K562 (cell line): ENCODE results near the gene PTTG1IP. TPM values are rescaled to one million over a fixed set of nuclear protein-coding genes. Genes with fewer than 3 reads are reported as not detected.

Experiments
- ATAC-seq: fragments of 200-7000 bp; cut with Tn5 transposase; 3 replicates; pipeline ENCODE4 v1.9.1; 2020; ENCODE audit warnings: moderate library complexity
- BruUV-seq: library from RNA; stranded (reverse); fragments of 400-500 nt; replicated peaks from 2 replicates; lab custom pipeline; 2021; lab: Mats Ljungman, UMichigan
- CTCF ChIA-PET: fragments of 300-600 bp; formaldehyde crosslinking; extraction: SDS; loops from one replicate; lab custom pipeline; 2021; ENCODE audit warnings: low intra/inter-chr PET ratio; lab: Yijun Ruan, JAX
- POLR2A ChIA-PET: fragments of 300-600, 350-650 bp; sonication (Branson Sonifier 250); formaldehyde crosslinking; extraction: SDS; loops from one replicate; lab custom pipeline; 2021; ENCODE audit warnings: antibody characterized with exemption, inconsistent platforms; lab: Yijun Ruan, JAX
- DNase-seq, 4 experiments: peaks; one replicate each; pipeline versions ENCODE4 v3.0.0 to v3.0.0-alpha.2; 2011 to 2018; ENCODE audit warnings: low spot score in 3 of 4, mixed read lengths in 3 of 4; ENCODE audit errors: extremely low read depth in 1 of 4
- FAIRE-seq: peaks from 2 replicates; lab custom pipeline; 2011; peaks lifted over from hg19 to GRCh38; lab: Jason Lieb, UNC
- H2AFZ ChIP-seq: 2 replicates; pipeline ENCODE4 v1.6.0; 2011; ENCODE audit warnings: low read depth, low read length, control low read depth, inconsistent platforms
- H3K27ac ChIP-seq: fragments of 200-600 bp; 3 replicates; pipeline ENCODE4 v1.8.0; 2011; ENCODE audit warnings: low read depth, mild to moderate bottlenecking, control low read depth, inconsistent platforms, low read length, moderate library complexity, mixed read lengths; ENCODE audit errors: extremely low read depth
- H3K27me3 ChIP-seq, 2 experiments: fragments of 300-600 bp in 1 of 2; 2 replicates in 1 of 2; 3 replicates in 1 of 2; pipeline versions ENCODE4 v1.6.0 to v1.8.0; 2011; ENCODE audit warnings: inconsistent platforms in 2 of 2, low read length in 2 of 2, mild to moderate bottlenecking in 1 of 2, mixed read lengths in 1 of 2, moderate library complexity in 1 of 2; ENCODE audit not compliant: control insufficient read depth in 2 of 2, insufficient read depth in 2 of 2
- H3K36me3 ChIP-seq: fragments of 300-600 bp; 3 replicates; pipeline ENCODE4 v1.8.0; 2011; ENCODE audit warnings: mild to moderate bottlenecking, low read length, inconsistent platforms; ENCODE audit not compliant: control insufficient read depth, insufficient read depth
- H3K4me1 ChIP-seq, 2 experiments: fragments of 200-600 bp in 1 of 2; replicated peaks in 1 of 2; 2 replicates in 1 of 2; 3 replicates in 1 of 2; pipeline versions ENCODE4 v1.5.1 to v1.8.0; 2011; ENCODE audit warnings: inconsistent platforms in 2 of 2, low read length in 2 of 2, mild to moderate bottlenecking in 1 of 2, mixed read lengths in 1 of 2, moderate library complexity in 1 of 2; ENCODE audit not compliant: control insufficient read depth in 2 of 2, insufficient read depth in 2 of 2
- H3K4me2 ChIP-seq: 2 replicates; pipeline ENCODE4 v1.6.1; 2011; ENCODE audit warnings: low read length, control low read depth, inconsistent platforms, mixed read lengths; ENCODE audit not compliant: insufficient read depth
- H3K4me3 ChIP-seq: fragments of 200-600 bp; sonication (generic), shearing (Covaris generic); 2 replicates; pipeline ENCODE4 v1.5.1; 2016; ENCODE audit warnings: control low read depth, inconsistent platforms
- H3K79me2 ChIP-seq: fragments of 200-600 bp; 3 replicates; pipeline ENCODE4 v1.8.0; 2011; ENCODE audit warnings: low read length, inconsistent platforms; ENCODE audit not compliant: control insufficient read depth, insufficient read depth
- H3K9ac ChIP-seq, 2 experiments: 2 replicates each; pipeline versions ENCODE4 v1.6.0 to v1.6.1; 2011; ENCODE audit warnings: low read depth in 2 of 2, low read length in 2 of 2, control low read depth in 1 of 2, inconsistent platforms in 1 of 2, mild to moderate bottlenecking in 1 of 2, mixed read lengths in 1 of 2; ENCODE audit not compliant: insufficient read depth in 1 of 2
- H3K9me1 ChIP-seq: one replicate; pipeline ENCODE4 v1.6.0; 2011; ENCODE audit warnings: inconsistent platforms, mild to moderate bottlenecking, low read length, moderate library complexity; ENCODE audit not compliant: control insufficient read depth, insufficient read depth
- H3K9me3 ChIP-seq: replicated peaks from 2 replicates; pipeline ENCODE4 v1.5.1; 2011; ENCODE audit warnings: low read depth, low read length, inconsistent platforms; ENCODE audit not compliant: control insufficient read depth, insufficient read depth
- H4K20me1 ChIP-seq: replicated peaks from 2 replicates; pipeline ENCODE4 v1.6.1; 2011; ENCODE audit warnings: low read length, inconsistent platforms, mixed read lengths; ENCODE audit not compliant: control insufficient read depth, insufficient read depth
- BACH1 ChIP-seq: fragments of 200-800 bp; sonication (Bioruptor generic); IDR thresholded peaks from 2 replicates; pipeline ENCODE4 v1.6.1; 2016; ENCODE audit warnings: missing genetic modification characterization, missing compliant biosample characterization
- DNMT1 ChIP-seq: fragments of 450-650 bp; IDR thresholded peaks from 2 replicates; pipeline ENCODE4 v1.6.1; 2016; ENCODE audit warnings: antibody characterized with exemption, mild to moderate bottlenecking
- EP300 ChIP-seq: IDR thresholded peaks from 2 replicates; pipeline ENCODE4 v1.6.1; 2012; ENCODE audit warnings: low read length, improper control_type of control experiment
- KDM2B ChIP-seq: fragments of 250-450 bp; sonication (Bioruptor Pico); IDR thresholded peaks from 2 replicates; pipeline ENCODE4 v1.8.0; 2021; ENCODE audit warnings: mild to moderate bottlenecking, moderate library complexity
- POLR2G ChIP-seq: fragments of 200-400 bp; formaldehyde crosslinking; IDR thresholded peaks from 2 replicates; pipeline ENCODE4 v1.6.1; 2017; ENCODE audit warnings: low read depth, mild to moderate bottlenecking, antibody characterized with exemption, low read length, moderate library complexity
- RBFOX2 ChIP-seq: fragments of 200-400 bp; formaldehyde crosslinking; IDR thresholded peaks from 2 replicates; pipeline ENCODE4 v1.6.1; 2017; ENCODE audit warnings: low read depth, mild to moderate bottlenecking, low read length, moderate library complexity
- WGBS: fragments of 100-300 bp; shearing (Covaris generic); methylation state at CpG from one replicate; pipeline ENCODE4 v1.1.6; 2016; ENCODE audit warnings: low coverage, mixed read lengths; ENCODE audit not compliant: insufficient coverage; ENCODE audit errors: missing lambda C conversion rate; 5-methylcytosine and 5-hydroxymethylcytosine counted together
- in situ Hi-C: fragments of 300-500 bp; cut with MboI; formaldehyde crosslinking; loops from 4 replicates; pipeline ENCODE4 v1.15.0; 2018; ENCODE audit warnings: inconsistent platforms, mixed read lengths
- intact Hi-C: fragments of 100-400 bp; cut with micrococcal nuclease; formaldehyde crosslinking; loops from 2 replicates; pipeline ENCODE4 v1.14.2; 2022
- polyA plus RNA-seq, 8 experiments: library from polyadenylated mRNA; depleted of rRNA in 4 of 8; stranded (reverse) in 5 of 8; unstranded in 3 of 8; fragments of >200 nt; fragmentation: Nextera tagmentation in 2 of 8; fragmentation: Illumina TruSeq in 1 of 8; extraction: Ambion mirVana in 2 of 8; extraction: Trizol in 1 of 8; gene quantifications; 2 replicates each; pipeline versions ENCODE4 v1.2.1 to v1.2.3, GENCODE V29; 2011 to 2014; ENCODE audit warnings: inconsistent platforms in 1 of 8, missing spikeins in 1 of 8
- total RNA-seq, 7 experiments: library from RNA; depleted of rRNA in 6 of 7; stranded (reverse); fragments of >200 nt in 6 of 7; fragmentation: Illumina TruSeq in 2 of 7; extraction: Trizol in 2 of 7; gene quantifications; 2 replicates each; pipeline versions ENCODE4 v1.2.1 to v1.2.3, GENCODE V29; 2011 to 2021; ENCODE audit warnings: low replicate concordance in 1 of 7
- TF ChIP-seq, protein P1 (sequence below): fragments of 250-450 bp; sonication (Bioruptor Pico); IDR thresholded peaks from 2 replicates; pipeline ENCODE4 v1.4.0; 2020
- TF ChIP-seq, protein P2 (sequence below): sonication (generic); formaldehyde crosslinking; IDR thresholded peaks from 2 replicates; pipeline ENCODE4 v1.8.0; 2022; ENCODE audit warnings: missing genetic modification reagents, mild to moderate bottlenecking, borderline replicate concordance

The PTTG1IP gene
- total and polyA plus RNA-seq, 9 of the 15 experiments (the other 6 are each of a cell fraction or from before 2014, with no cell fraction given), result 5.0 to 99.3 (median 82.4) TPM

DNA sequence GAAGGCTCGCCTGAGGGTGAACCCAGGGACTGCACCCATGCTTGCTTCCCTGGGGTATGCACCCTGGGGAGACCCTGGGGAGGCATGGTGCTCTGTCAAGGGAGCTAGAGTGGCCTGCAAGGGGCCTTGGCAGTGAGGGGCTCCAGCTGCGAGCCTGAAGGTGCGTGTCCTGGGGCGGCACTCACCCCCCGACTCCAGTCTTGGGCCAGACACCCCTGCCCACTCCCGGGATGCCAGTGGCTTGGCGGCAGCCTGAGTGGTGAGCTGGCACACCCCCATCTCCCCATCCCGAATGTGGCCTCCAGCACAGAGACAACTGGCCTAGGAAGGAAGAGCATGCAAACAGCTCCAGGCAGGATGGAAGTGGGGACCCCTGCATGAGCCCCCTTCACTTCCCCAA lies 58.3 kb downstream of the PTTG1IP start:
- peaks cover 15% of the 10 kb centered on the region for H3K9me1 ChIP-seq
- peaks cover 77% of the 10 kb centered on the region for H3K79me2 ChIP-seq
- CTCF ChIA-PET, result no interaction called here
- intact Hi-C loops (no loop called here), in situ Hi-C loops (no loop called here)
- FAIRE-seq, result no peak
- no TSS peak for BruUV-seq
- peak overlapping the region in 1 of 2 experiments; percentile 77; a peak in 2 of 4 replicates for H3K9ac ChIP-seq
- H3K4me3 ChIP-seq, result no peak overlapping the region
- no peak overlapping the region for H2AFZ ChIP-seq
- H3K9me3 ChIP-seq, result peaks cover 3% of the 10 kb centered on the region
- H3K36me3 ChIP-seq, result peaks cover 40% of the 10 kb centered on the region; the same call in 2 of the 3 replicates
- DNase-seq, result no peak
- WGBS, result 92% methylated on average over 8 of the region's 8 CpGs
- POLR2A ChIA-PET, result interaction anchor here (0.6 to 2.5 kb wide), 6 partner anchors 9 to 134 kb away, joined by 3 to 33 read pairs (median 4); partner anchors contain the start of gene UBE2G2
- no peak overlapping the region for H3K4me2 ChIP-seq
- TF ChIP-seq EP300 (no peak), POLR2G (peak; percentile 32; the same call in 1 of the 2 replicates), RBFOX2 (peak; percentile 47)
- peaks cover 25% of the 10 kb centered on the region; the same call in 1 of the 2 replicates for H4K20me1 ChIP-seq
- H3K27me3 ChIP-seq, result no peaks in the 10 kb centered on the region
- no peak for ATAC-seq
- no peak overlapping the region for H3K27ac ChIP-seq
- peaks cover 0 to 62% of the 10 kb centered on the region in 2 experiments; a peak in 4 of 5 replicates for H3K4me1 ChIP-seq

DNA sequence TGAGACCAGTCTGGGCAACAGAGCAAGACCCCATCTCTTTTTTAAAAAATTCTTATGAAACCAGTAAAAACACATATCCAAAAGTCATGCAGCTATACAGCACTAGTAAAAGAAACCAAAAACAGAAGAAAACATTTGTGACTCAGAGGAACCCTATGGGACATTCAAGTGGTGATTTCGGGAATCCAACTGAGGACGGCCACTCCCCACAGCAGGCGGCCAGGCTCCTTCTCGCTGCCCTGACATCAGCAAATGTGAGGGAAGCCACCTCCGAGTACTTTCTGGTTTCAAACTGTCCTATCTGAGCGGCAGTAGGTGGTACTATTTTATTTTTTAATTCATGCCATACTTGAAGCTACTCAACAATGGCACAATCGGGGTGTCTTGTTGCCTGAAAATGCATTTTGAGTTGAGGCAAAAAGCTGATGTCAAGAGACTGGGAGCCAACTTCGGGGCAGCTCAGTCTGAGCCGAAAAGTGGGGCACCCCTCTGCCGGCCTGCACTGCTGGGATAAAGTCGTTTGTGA lies 58.9 kb downstream of the PTTG1IP start:
- no TSS peak for BruUV-seq
- 86% methylated on average over 11 of the region's 11 CpGs for WGBS
- TF ChIP-seq, protein P1, sequence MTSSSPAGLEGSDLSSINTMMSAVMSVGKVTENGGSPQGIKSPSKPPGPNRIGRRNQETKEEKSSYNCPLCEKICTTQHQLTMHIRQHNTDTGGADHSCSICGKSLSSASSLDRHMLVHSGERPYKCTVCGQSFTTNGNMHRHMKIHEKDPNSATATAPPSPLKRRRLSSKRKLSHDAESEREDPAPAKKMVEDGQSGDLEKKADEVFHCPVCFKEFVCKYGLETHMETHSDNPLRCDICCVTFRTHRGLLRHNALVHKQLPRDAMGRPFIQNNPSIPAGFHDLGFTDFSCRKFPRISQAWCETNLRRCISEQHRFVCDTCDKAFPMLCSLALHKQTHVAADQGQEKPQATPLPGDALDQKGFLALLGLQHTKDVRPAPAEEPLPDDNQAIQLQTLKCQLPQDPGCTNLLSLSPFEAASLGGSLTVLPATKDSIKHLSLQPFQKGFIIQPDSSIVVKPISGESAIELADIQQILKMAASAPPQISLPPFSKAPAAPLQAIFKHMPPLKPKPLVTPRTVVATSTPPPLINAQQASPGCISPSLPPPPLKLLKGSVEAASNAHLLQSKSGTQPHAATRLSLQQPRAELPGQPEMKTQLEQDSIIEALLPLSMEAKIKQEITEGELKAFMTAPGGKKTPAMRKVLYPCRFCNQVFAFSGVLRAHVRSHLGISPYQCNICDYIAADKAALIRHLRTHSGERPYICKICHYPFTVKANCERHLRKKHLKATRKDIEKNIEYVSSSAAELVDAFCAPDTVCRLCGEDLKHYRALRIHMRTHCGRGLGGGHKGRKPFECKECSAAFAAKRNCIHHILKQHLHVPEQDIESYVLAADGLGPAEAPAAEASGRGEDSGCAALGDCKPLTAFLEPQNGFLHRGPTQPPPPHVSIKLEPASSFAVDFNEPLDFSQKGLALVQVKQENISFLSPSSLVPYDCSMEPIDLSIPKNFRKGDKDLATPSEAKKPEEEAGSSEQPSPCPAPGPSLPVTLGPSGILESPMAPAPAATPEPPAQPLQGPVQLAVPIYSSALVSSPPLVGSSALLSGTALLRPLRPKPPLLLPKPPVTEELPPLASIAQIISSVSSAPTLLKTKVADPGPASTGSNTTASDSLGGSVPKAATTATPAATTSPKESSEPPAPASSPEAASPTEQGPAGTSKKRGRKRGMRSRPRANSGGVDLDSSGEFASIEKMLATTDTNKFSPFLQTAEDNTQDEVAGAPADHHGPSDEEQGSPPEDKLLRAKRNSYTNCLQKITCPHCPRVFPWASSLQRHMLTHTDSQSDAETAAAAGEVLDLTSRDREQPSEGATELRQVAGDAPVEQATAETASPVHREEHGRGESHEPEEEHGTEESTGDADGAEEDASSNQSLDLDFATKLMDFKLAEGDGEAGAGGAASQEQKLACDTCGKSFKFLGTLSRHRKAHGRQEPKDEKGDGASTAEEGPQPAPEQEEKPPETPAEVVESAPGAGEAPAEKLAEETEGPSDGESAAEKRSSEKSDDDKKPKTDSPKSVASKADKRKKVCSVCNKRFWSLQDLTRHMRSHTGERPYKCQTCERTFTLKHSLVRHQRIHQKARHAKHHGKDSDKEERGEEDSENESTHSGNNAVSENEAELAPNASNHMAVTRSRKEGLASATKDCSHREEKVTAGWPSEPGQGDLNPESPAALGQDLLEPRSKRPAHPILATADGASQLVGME (CRISPR knock-in tag), result no peak
- TF ChIP-seq, protein P2, sequence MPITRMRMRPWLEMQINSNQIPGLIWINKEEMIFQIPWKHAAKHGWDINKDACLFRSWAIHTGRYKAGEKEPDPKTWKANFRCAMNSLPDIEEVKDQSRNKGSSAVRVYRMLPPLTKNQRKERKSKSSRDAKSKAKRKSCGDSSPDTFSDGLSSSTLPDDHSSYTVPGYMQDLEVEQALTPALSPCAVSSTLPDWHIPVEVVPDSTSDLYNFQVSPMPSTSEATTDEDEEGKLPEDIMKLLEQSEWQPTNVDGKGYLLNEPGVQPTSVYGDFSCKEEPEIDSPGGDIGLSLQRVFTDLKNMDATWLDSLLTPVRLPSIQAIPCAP (CRISPR knock-in tag), result no peak
- TF ChIP-seq BACH1 (tag), result no peak
- no peak for TF ChIP-seq KDM2B (CRISPR knock-in tag)
- TF ChIP-seq DNMT1, result no peak

More for the DNA sequence above, 58.9 kb downstream of the PTTG1IP start:
- ATAC-seq (no peak), FAIRE-seq (peak; percentile 46), DNase-seq (no peak)
- Histone ChIP-seq H3K9ac (no peak overlapping the region; a peak in 1 of 4 replicates), H3K9me1 (peaks cover 15% of the 10 kb centered on the region), H3K27me3 (no peaks in the 10 kb centered on the region), H3K36me3 (peaks cover 47% of the 10 kb centered on the region; the same call in 2 of the 3 replicates), H3K9me3 (peaks cover 3% of the 10 kb centered on the region; the same call in 1 of the 2 replicates), H3K4me2 (no peak overlapping the region), H2AFZ (no peak overlapping the region), H3K4me3 (no peak overlapping the region), H3K27ac (no peak overlapping the region), H3K4me1 (peaks cover 0 to 64% of the 10 kb centered on the region in 2 experiments; a peak in 4 of 5 replicates), H3K79me2 (peaks cover 78% of the 10 kb centered on the region), H4K20me1 (peaks cover 25% of the 10 kb centered on the region; the same call in 1 of the 2 replicates)
- in situ Hi-C loops, result no loop called here
- ChIA-PET POLR2A (interaction anchor here (0.7 to 2.5 kb wide), 4 partner anchors 10 to 58 kb away, joined by 4 to 33 read pairs (median 4); partner anchors contain the start of gene UBE2G2), CTCF (no interaction called here)
- intact Hi-C loops, result no loop called here
